SK-N-SH (cell line): ENCODE measurements around the gene DBR1. TPM values are rescaled to one million over a fixed set of nuclear protein-coding genes. Genes with fewer than 3 reads are reported as not detected.
"Not testable (repeated sequence)": the region's sequence is repeated elsewhere in the genome, so short reads cannot be mapped to it uniquely, and the experiment has no call there.

Experiments used
- CTCF ChIA-PET: fragments of 300-600, 350-600 bp; formaldehyde crosslinking; extraction: SDS; loops from one replicate; lab custom pipeline; 2021; lab: Yijun Ruan, JAX
- POLR2A ChIA-PET: fragments of 350-600 bp; sonication (Branson Sonifier 250); formaldehyde crosslinking; extraction: SDS; loops from one replicate; lab custom pipeline; 2020; ENCODE audit warnings: antibody characterized with exemption, inconsistent platforms; lab: Yijun Ruan, JAX
- DNase-seq: peaks from one replicate; pipeline ENCODE4 v3.0.0; 2012
- H2AFZ ChIP-seq: fragments of 200-600 bp; sonication (generic); 2 replicates; pipeline ENCODE4 v1.8.1; 2016; ENCODE audit warnings: antibody characterized with exemption, mild to moderate bottlenecking, low read depth
- H3F3A ChIP-seq: fragments of 200-600 bp; sonication (generic); replicated peaks from 2 replicates; pipeline ENCODE3; 2016; ENCODE audit warnings: antibody characterized with exemption, mild to moderate bottlenecking; ENCODE audit not compliant: insufficient read depth
- H3K27ac ChIP-seq, 2 experiments: fragments of 200-500 bp in 1 of 2; fragments of 200-600 bp in 1 of 2; sonication (Bioruptor generic) in 1 of 2; sonication (generic), shearing (Covaris generic) in 1 of 2; 2 replicates each; pipeline versions ENCODE4 v1.5.1 to v1.6.1; 2014 to 2016; ENCODE audit warnings: low read depth in 2 of 2, inconsistent platforms in 1 of 2, low read length in 1 of 2, mild to moderate bottlenecking in 1 of 2, mixed read lengths in 1 of 2
- H3K27me3 ChIP-seq: fragments of 200-600 bp; sonication (generic), shearing (Covaris generic); 2 replicates; pipeline ENCODE4 v1.6.1; 2016; ENCODE audit warnings: mixed run types; ENCODE audit not compliant: insufficient read depth
- H3K36me3 ChIP-seq, 2 experiments: fragments of 200-500 bp in 1 of 2; fragments of 200-600 bp in 1 of 2; sonication (Bioruptor generic) in 1 of 2; sonication (generic) in 1 of 2; replicated peaks in 1 of 2; 2 replicates each; pipeline versions ENCODE3 to v1.5.1; 2014 to 2016; ENCODE audit warnings: low read length in 1 of 2, mild to moderate bottlenecking in 1 of 2; ENCODE audit not compliant: insufficient read depth in 2 of 2, control insufficient read depth in 1 of 2
- H3K4me1 ChIP-seq, 2 experiments: fragments of 200-500 bp in 1 of 2; fragments of 200-600 bp in 1 of 2; sonication (Bioruptor generic) in 1 of 2; sonication (generic), shearing (Covaris generic) in 1 of 2; 2 replicates each; pipeline versions ENCODE4 v1.5.1 to v1.6.1; 2014 to 2016; ENCODE audit warnings: low read depth in 1 of 2, low read length in 1 of 2, mixed run types in 1 of 2; ENCODE audit not compliant: insufficient read depth in 2 of 2, control insufficient read depth in 1 of 2
- H3K4me2 ChIP-seq: fragments of 200-600 bp; sonication (generic), shearing (Covaris generic); 2 replicates; pipeline ENCODE4 v1.6.1; 2017; ENCODE audit warnings: mixed run types
- H3K4me3 ChIP-seq, 2 experiments: fragments of 200-500 bp in 1 of 2; fragments of 200-600 bp in 1 of 2; sonication (Bioruptor generic) in 1 of 2; sonication (generic), shearing (Covaris generic) in 1 of 2; 2 replicates each; pipeline versions ENCODE4 v1.5.1 to v1.8.1; 2014 to 2016; ENCODE audit warnings: low read depth in 2 of 2, inconsistent platforms in 1 of 2, low read length in 1 of 2, mild to moderate bottlenecking in 1 of 2, mixed read lengths in 1 of 2, moderate library complexity in 1 of 2
- H3K79me2 ChIP-seq: fragments of 200-600 bp; sonication (generic); 2 replicates; pipeline ENCODE4 v1.8.1; 2017; ENCODE audit warnings: mild to moderate bottlenecking; ENCODE audit not compliant: insufficient read depth
- H3K9ac ChIP-seq: fragments of 200-600 bp; sonication (generic); 2 replicates; pipeline ENCODE4 v1.6.1; 2017; ENCODE audit warnings: mixed run types
- H3K9me2 ChIP-seq: fragments of 200-600 bp; sonication (generic); 2 replicates; pipeline ENCODE4 v1.6.1; 2017; ENCODE audit warnings: mixed run types
- H3K9me3 ChIP-seq: fragments of 200-600 bp; sonication (generic); 2 replicates; pipeline ENCODE4 v1.6.1; 2017; ENCODE audit warnings: mixed run types, mild to moderate bottlenecking, moderate library complexity
- H4K20me1 ChIP-seq: fragments of 200-600 bp; sonication (generic); 2 replicates; pipeline ENCODE4 v1.6.1; 2017; ENCODE audit warnings: mild to moderate bottlenecking, mixed run types; ENCODE audit not compliant: insufficient read depth
- FOXM1 ChIP-seq: IDR thresholded peaks from 2 replicates; pipeline ENCODE4 v1.4.0; 2012; ENCODE audit warnings: low read depth, mild to moderate bottlenecking
- GABPA ChIP-seq: IDR thresholded peaks from 2 replicates; pipeline ENCODE4 v1.4.0; 2012; ENCODE audit warnings: low read depth, mild to moderate bottlenecking
- GATA2 ChIP-seq: sonication (generic); formaldehyde crosslinking; IDR thresholded peaks from 2 replicates; pipeline ENCODE4 v1.5.0; 2020; ENCODE audit warnings: mild to moderate bottlenecking, missing genetic modification reagents
- MEF2A ChIP-seq: IDR thresholded peaks from 2 replicates; pipeline ENCODE4 v1.4.0; 2012; ENCODE audit warnings: low read depth, borderline replicate concordance
- PBX3 ChIP-seq: IDR thresholded peaks from 2 replicates; pipeline ENCODE4; 2012
- RAD21 ChIP-seq: IDR thresholded peaks from 2 replicates; pipeline ENCODE4 v1.6.1; 2012; ENCODE audit warnings: mild to moderate bottlenecking, low read length
- RCOR1 ChIP-seq: fragments of 150-350 bp; IDR thresholded peaks from 2 replicates; pipeline ENCODE4 v1.6.1; 2017; ENCODE audit warnings: antibody characterized with exemption, low read length
- RFX5 ChIP-seq: IDR thresholded peaks from 2 replicates; pipeline ENCODE4 v1.6.1; 2012; ENCODE audit warnings: mild to moderate bottlenecking, improper control_type of control experiment, low read length
- RXRA ChIP-seq: IDR thresholded peaks from 2 replicates; pipeline ENCODE4 v1.4.0; 2012; ENCODE audit warnings: low read depth, mild to moderate bottlenecking, borderline replicate concordance
- SMC3 ChIP-seq: IDR thresholded peaks from 2 replicates; pipeline ENCODE4 v1.6.1; 2012; ENCODE audit warnings: low read depth, low read length, improper control_type of control experiment
- TAF1 ChIP-seq: IDR thresholded peaks from 2 replicates; pipeline ENCODE4 v1.6.1; 2012; ENCODE audit warnings: low read depth, mild to moderate bottlenecking, low read length, moderate library complexity, borderline replicate concordance
- TCF12 ChIP-seq: IDR thresholded peaks from 2 replicates; pipeline ENCODE4 v1.4.0; 2012
- TEAD4 ChIP-seq: IDR thresholded peaks from 2 replicates; pipeline ENCODE4 v1.4.0; 2012; ENCODE audit warnings: mild to moderate bottlenecking, borderline replicate concordance; ENCODE audit not compliant: insufficient read depth
- WGBS: methylation state at CpG from one replicate; pipeline ENCODE4 v1.1.6; 2017; ENCODE audit warnings: low lambda C conversion rate; 5-methylcytosine and 5-hydroxymethylcytosine counted together
- polyA plus RNA-seq, 3 experiments: library from polyadenylated mRNA; depleted of rRNA; stranded (reverse); fragments of >200 nt; gene quantifications; 2 replicates each; pipeline ENCODE4 v1.2.3, GENCODE V29; 2012
- TF ChIP-seq, protein P1 (sequence below): IDR thresholded peaks from 2 replicates; pipeline ENCODE4 v1.4.0; 2012; ENCODE audit warnings: low read depth
- TF ChIP-seq, protein P2 (sequence below): IDR thresholded peaks from 2 replicates; pipeline ENCODE4 v1.4.0; 2012; ENCODE audit warnings: low read depth, borderline replicate concordance

DBR1 gene
- polyA plus RNA-seq, 1 of the 3 experiments (the other 2 are of a cell fraction), result 9.2 TPM

DNA sequence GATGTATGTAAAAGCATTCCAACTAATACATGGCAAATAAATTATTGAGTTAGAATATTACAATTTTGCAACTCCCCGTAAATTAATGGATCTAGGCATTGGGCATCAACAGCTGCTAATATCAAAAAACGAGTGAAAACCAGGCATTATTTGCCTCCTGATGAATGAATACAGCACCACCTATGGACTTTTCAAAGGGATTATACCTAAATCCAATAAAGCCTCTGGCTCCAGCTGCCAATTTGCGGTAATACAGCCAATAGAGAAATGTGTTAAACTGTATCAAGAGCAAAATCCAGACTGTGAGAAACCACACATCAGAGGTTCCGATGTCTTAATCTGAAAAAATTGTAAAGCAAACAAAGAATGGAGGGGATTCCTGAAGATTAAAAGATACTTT is 26.2 kb downstream of the DBR1 start:
- no peaks in the 10 kb centered on the region for H3K9me2 ChIP-seq
- no peaks in the 10 kb centered on the region; the same call in 1 of the 2 replicates for H3K27me3 ChIP-seq
- CTCF ChIA-PET, result interaction anchor here (0.8 to 1.7 kb wide), 11 partner anchors 18 to 81 kb away, joined by 3 to 7 read pairs (median 4); partner anchors contain the start of genes DBR1 and DZIP1L
- H3K79me2 ChIP-seq, result no peaks in the 10 kb centered on the region
- H3K9ac ChIP-seq, result no peak overlapping the region
- no peaks in the 10 kb centered on the region for H3K4me1 ChIP-seq
- 73% methylated on average over 4 of the region's 4 CpGs for WGBS
- H3K4me3 ChIP-seq, result no peak overlapping the region
- 0 out of 2 replicates have a peak, but pooled peaks have one; percentile 10 for TF ChIP-seq SMC3
- TF ChIP-seq RAD21, result peak; percentile 52
- no peak for TF ChIP-seq RXRA
- no peak for TF ChIP-seq TCF12
- no peak overlapping the region for H3K4me2 ChIP-seq
- no peak overlapping the region for H3K27ac ChIP-seq
- no peaks in the 10 kb centered on the region for H3K36me3 ChIP-seq
- H3F3A ChIP-seq, result no peaks in the 10 kb centered on the region
- H4K20me1 ChIP-seq, result no peaks in the 10 kb centered on the region
- POLR2A ChIA-PET, result no interaction called here
- H2AFZ ChIP-seq, result no peak overlapping the region
- DNase-seq, result no peak
- no peaks in the 10 kb centered on the region for H3K9me3 ChIP-seq

DNA sequence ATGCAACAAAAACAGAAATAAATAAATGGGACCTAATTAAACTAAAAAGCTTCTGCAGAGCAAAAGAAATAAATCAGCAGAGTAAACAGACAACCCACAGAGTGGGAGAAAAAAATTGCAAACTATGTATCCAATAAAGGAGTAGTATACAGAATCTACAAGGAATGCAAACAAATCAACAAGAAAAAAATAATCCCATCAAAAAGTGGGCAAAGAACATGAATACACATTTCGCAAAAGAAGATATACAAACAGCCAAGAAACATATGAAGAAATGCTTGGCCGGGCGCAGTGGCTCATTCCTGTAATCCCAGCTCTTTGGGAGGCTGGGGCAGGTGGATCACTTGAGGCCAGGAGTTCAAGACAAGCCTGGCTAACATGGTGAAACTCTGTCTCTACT is 32.5 kb downstream of the DBR1 start:
- H3K4me1 ChIP-seq, POLR2A ChIA-PET, H3K27me3 ChIP-seq, H2AFZ ChIP-seq, H3K9me2 ChIP-seq, H3K4me2 ChIP-seq, DNase-seq, H3K79me2 ChIP-seq, H3K9me3 ChIP-seq, H3K36me3 ChIP-seq, CTCF ChIA-PET, H4K20me1 ChIP-seq, H3K4me3 ChIP-seq, H3K27ac ChIP-seq, H3F3A ChIP-seq, H3K9ac ChIP-seq: not testable (repeated sequence)
- WGBS, result 90% methylated on average over 3 of the region's 3 CpGs

GRCh38 chr3:138140940-138141339 is 33.8 kb downstream of the DBR1 start:
- DNase-seq, result no peak
- H3K27ac ChIP-seq, result peak overlapping the region in 1 of 2 experiments; percentile 29; a peak in 1 of 4 replicates
- H3K9me3 ChIP-seq, result no peaks in the 10 kb centered on the region
- POLR2A ChIA-PET, result no interaction called here
- TF ChIP-seq, protein P1, sequence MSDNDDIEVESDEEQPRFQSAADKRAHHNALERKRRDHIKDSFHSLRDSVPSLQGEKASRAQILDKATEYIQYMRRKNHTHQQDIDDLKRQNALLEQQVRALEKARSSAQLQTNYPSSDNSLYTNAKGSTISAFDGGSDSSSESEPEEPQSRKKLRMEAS, result no peak
- peak; percentile 23; the same call in 1 of the 2 replicates for TF ChIP-seq TEAD4
- TF ChIP-seq GABPA, result no peak
- H3K36me3 ChIP-seq, result no peaks in the 10 kb centered on the region
- no peaks in the 10 kb centered on the region for H3K27me3 ChIP-seq
- H3F3A ChIP-seq, result no peaks in the 10 kb centered on the region
- H3K4me1 ChIP-seq, result no peaks in the 10 kb centered on the region
- no peak overlapping the region for H3K4me3 ChIP-seq
- H2AFZ ChIP-seq, result no peak overlapping the region
- no peak overlapping the region for H3K4me2 ChIP-seq
- CTCF ChIA-PET, result no interaction called here
- H4K20me1 ChIP-seq, result no peaks in the 10 kb centered on the region
- no peaks in the 10 kb centered on the region for H3K79me2 ChIP-seq
- no peak overlapping the region for H3K9ac ChIP-seq
- H3K9me2 ChIP-seq, result no peaks in the 10 kb centered on the region

DNA sequence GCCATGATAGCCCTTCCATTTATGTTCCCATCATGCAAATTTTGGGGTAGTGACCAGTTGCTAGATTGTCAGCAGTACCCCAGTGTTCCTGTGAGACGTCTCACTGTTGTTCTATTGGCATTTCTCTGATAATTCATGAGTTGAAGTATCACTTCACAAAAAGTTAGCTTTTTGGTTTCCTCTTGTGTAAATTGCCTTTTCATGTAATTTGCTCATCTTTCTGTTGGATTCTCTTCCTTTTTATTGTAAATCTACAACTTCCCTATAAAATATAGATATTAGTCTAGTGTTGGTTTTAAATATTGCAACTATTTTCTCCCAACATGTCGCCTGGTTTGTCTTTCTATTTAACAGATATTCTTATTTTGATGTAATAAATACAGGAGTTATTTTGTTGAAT is 35.0 kb downstream of the DBR1 start:
- no peaks in the 10 kb centered on the region for H3K4me1 ChIP-seq
- no peak overlapping the region for H3K4me3 ChIP-seq
- CTCF ChIA-PET, result interaction anchor here (0.7 kb wide), 1 partner anchor 20 kb away, joined by 4 read pairs; no protein-coding TSS in a partner anchor
- no peak for DNase-seq
- no peaks in the 10 kb centered on the region for H3K36me3 ChIP-seq
- no peak overlapping the region for H3K27ac ChIP-seq
- no peak overlapping the region for H3K4me2 ChIP-seq
- H3K9me3 ChIP-seq, result no peaks in the 10 kb centered on the region
- no peaks in the 10 kb centered on the region for H4K20me1 ChIP-seq
- POLR2A ChIA-PET, result no interaction called here
- H2AFZ ChIP-seq, result no peak overlapping the region
- H3F3A ChIP-seq, result no peaks in the 10 kb centered on the region
- H3K79me2 ChIP-seq, result no peaks in the 10 kb centered on the region
- no peak overlapping the region for H3K9ac ChIP-seq
- WGBS, result 58% methylated on average over 2 of the region's 2 CpGs
- H3K27me3 ChIP-seq, result no peaks in the 10 kb centered on the region
- H3K9me2 ChIP-seq, result no peaks in the 10 kb centered on the region
- no peak for TF ChIP-seq GATA2
- TF ChIP-seq TAF1, result no peak
- TF ChIP-seq, protein P1, result no peak
- no peak for TF ChIP-seq MEF2A
- TF ChIP-seq, protein P2, sequence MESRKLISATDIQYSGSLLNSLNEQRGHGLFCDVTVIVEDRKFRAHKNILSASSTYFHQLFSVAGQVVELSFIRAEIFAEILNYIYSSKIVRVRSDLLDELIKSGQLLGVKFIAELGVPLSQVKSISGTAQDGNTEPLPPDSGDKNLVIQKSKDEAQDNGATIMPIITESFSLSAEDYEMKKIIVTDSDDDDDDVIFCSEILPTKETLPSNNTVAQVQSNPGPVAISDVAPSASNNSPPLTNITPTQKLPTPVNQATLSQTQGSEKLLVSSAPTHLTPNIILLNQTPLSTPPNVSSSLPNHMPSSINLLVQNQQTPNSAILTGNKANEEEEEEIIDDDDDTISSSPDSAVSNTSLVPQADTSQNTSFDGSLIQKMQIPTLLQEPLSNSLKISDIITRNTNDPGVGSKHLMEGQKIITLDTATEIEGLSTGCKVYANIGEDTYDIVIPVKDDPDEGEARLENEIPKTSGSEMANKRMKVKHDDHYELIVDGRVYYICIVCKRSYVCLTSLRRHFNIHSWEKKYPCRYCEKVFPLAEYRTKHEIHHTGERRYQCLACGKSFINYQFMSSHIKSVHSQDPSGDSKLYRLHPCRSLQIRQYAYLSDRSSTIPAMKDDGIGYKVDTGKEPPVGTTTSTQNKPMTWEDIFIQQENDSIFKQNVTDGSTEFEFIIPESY, result no peak
- TF ChIP-seq RCOR1, result no peak
- TF ChIP-seq PBX3, result no peak
- no peak for TF ChIP-seq RXRA
- no peak for TF ChIP-seq FOXM1
- no peak for TF ChIP-seq RFX5
